Smooth muscle cell (in vitro differentiated cells): Measurements from ENCODE around the gene KCTD21. TPM values are rescaled to one million over a fixed set of nuclear protein-coding genes. Genes with fewer than 3 reads are reported as not detected.
"Not testable (repeated sequence)": the region's sequence is repeated elsewhere in the genome, so short reads cannot be mapped to it uniquely, and the experiment has no call there.

Experiments
- DNase-seq: peaks from one replicate; lab custom pipeline; 2025; ENCODE audit not compliant: unreplicated experiment; lab: John Stamatoyannopoulos, UW
- H2AFZ ChIP-seq: fragments of 200-600 bp; sonication (generic); 2 replicates; pipeline ENCODE4 v1.6.0; 2016; ENCODE audit warnings: antibody characterized with exemption, low read depth, mild to moderate bottlenecking
- H3F3A ChIP-seq: fragments of 200-600 bp; sonication (generic); 2 replicates; pipeline ENCODE4 v1.6.0; 2017; ENCODE audit warnings: antibody characterized with exemption, low read depth
- H3K27ac ChIP-seq: fragments of 200-600 bp; sonication (generic); 2 replicates; pipeline ENCODE4 v1.5.1; 2016; ENCODE audit warnings: low read depth, mild to moderate bottlenecking
- H3K27me3 ChIP-seq: fragments of 200-600 bp; sonication (generic); 2 replicates; pipeline ENCODE4 v1.6.1; 2016; ENCODE audit warnings: low read depth, mild to moderate bottlenecking
- H3K36me3 ChIP-seq: fragments of 200-600 bp; sonication (generic); 2 replicates; pipeline ENCODE4 v1.5.1; 2016; ENCODE audit warnings: low read depth
- H3K4me1 ChIP-seq: fragments of 200-600 bp; sonication (generic); 2 replicates; pipeline ENCODE4 v1.5.1; 2016; ENCODE audit warnings: low read depth
- H3K4me2 ChIP-seq: fragments of 200-600 bp; sonication (generic); 2 replicates; pipeline ENCODE4 v1.6.0; 2016; ENCODE audit warnings: mild to moderate bottlenecking
- H3K4me3 ChIP-seq: fragments of 200-600 bp; sonication (generic); 2 replicates; pipeline ENCODE4 v1.5.1; 2016; ENCODE audit warnings: mild to moderate bottlenecking
- H3K79me2 ChIP-seq: fragments of 200-600 bp; sonication (generic); 2 replicates; pipeline ENCODE4 v1.6.0; 2016; ENCODE audit warnings: low read depth, mild to moderate bottlenecking
- H3K9ac ChIP-seq: fragments of 200-600 bp; sonication (generic); 2 replicates; pipeline ENCODE4 v1.6.0; 2016; ENCODE audit warnings: low read depth
- H3K9me3 ChIP-seq: fragments of 200-600 bp; sonication (generic); replicated peaks from 2 replicates; pipeline ENCODE4 v1.5.1; 2016; ENCODE audit warnings: low read depth
- H4K20me1 ChIP-seq: fragments of 200-600 bp; sonication (generic); 2 replicates; pipeline ENCODE4 v1.6.0; 2016; ENCODE audit warnings: low read depth
- CTCF ChIP-seq: fragments of 200-600 bp; sonication (generic); IDR thresholded peaks from 2 replicates; pipeline ENCODE4 v1.5.1; 2017; ENCODE audit warnings: borderline replicate concordance, mild to moderate bottlenecking, antibody characterized with exemption; ENCODE audit not compliant: insufficient read depth, poor library complexity, severe bottlenecking
- WGBS: methylation state at CpG from one replicate; pipeline ENCODE4 v1.1.7; 2016; ENCODE audit warnings: low lambda C conversion rate; 5-methylcytosine and 5-hydroxymethylcytosine counted together
- polyA plus RNA-seq: library from polyadenylated mRNA; unstranded; fragments of >200 nt; fragmentation: Nextera tagmentation; extraction: Ambion mirVana; gene quantifications from 2 replicates; pipeline ENCODE4 v1.2.1, GENCODE V29; 2016
- total RNA-seq: library from RNA; depleted of rRNA; stranded (reverse); fragments of >200 nt; gene quantifications from 2 replicates; pipeline ENCODE4 v1.2.3, GENCODE V29; 2014

The KCTD21 gene
- total and polyA plus RNA-seq, 2 experiments from 2014 or later: 4.9 to 23.5 TPM

GRCh38 chr11:78180751-78181150, 7.7 kb downstream of the KCTD21 start:
- Histone ChIP-seq H3K79me2 (peaks cover 12% of the 10 kb centered on the region), H4K20me1 (no peaks in the 10 kb centered on the region), H3K27me3 (no peaks in the 10 kb centered on the region), H3K9ac (no peak overlapping the region), H3K4me2 (no peak overlapping the region), H3K27ac (no peak overlapping the region), H3K36me3 (no peaks in the 10 kb centered on the region), H3K9me3 (no peaks in the 10 kb centered on the region), H3F3A (no peaks in the 10 kb centered on the region), H3K4me1 (no peaks in the 10 kb centered on the region), H3K4me3 (no peak overlapping the region), H2AFZ (no peak overlapping the region)
- no peak for DNase-seq
- WGBS: 89% methylated on average over 4 of the region's 4 CpGs
- no peak for TF ChIP-seq CTCF

- no peaks in the 10 kb centered on the region for H3K9me3 ChIP-seq
- H3K9ac ChIP-seq: no peak overlapping the region
- no peak for TF ChIP-seq CTCF
- H3K4me1 ChIP-seq: no peaks in the 10 kb centered on the region
- peaks cover 7% of the 10 kb centered on the region for H3K79me2 ChIP-seq
- no peaks in the 10 kb centered on the region for H3K27me3 ChIP-seq
- H3K4me2 ChIP-seq: no peak overlapping the region
- no peak overlapping the region for H3K4me3 ChIP-seq
- no peaks in the 10 kb centered on the region for H3K36me3 ChIP-seq
- 76% methylated on average over 7 of the region's 7 CpGs for WGBS
- no peak overlapping the region for H2AFZ ChIP-seq
- no peak for DNase-seq
- H4K20me1 ChIP-seq: no peaks in the 10 kb centered on the region
- H3F3A ChIP-seq: no peaks in the 10 kb centered on the region
- H3K27ac ChIP-seq: no peak overlapping the region
These were observed 8.9 kb downstream of the KCTD21 start for GRCh38 chr11:78179459-78180071.

GRCh38 chr11:78177216-78177615, 11.2 kb downstream of the KCTD21 start:
- H3K79me2 ChIP-seq: no peaks in the 10 kb centered on the region
- H4K20me1 ChIP-seq: no peaks in the 10 kb centered on the region
- no peak overlapping the region for H3K4me2 ChIP-seq
- H3K4me3 ChIP-seq: no peak overlapping the region
- DNase-seq: no peak
- no peak overlapping the region for H3K9ac ChIP-seq
- no peaks in the 10 kb centered on the region for H3K27me3 ChIP-seq
- H3K36me3 ChIP-seq: no peaks in the 10 kb centered on the region
- no peak overlapping the region for H2AFZ ChIP-seq
- H3K27ac ChIP-seq: no peak overlapping the region
- over 99% methylated on average over 7 of the region's 7 CpGs for WGBS
- H3F3A ChIP-seq: no peaks in the 10 kb centered on the region
- no peaks in the 10 kb centered on the region for H3K9me3 ChIP-seq
- H3K4me1 ChIP-seq: no peaks in the 10 kb centered on the region
- no peak for TF ChIP-seq CTCF

- Histone ChIP-seq H3K79me2 (no peaks in the 10 kb centered on the region), H3K27me3 (no peaks in the 10 kb centered on the region), H3F3A (no peaks in the 10 kb centered on the region), H3K9ac (no peak overlapping the region), H3K27ac (no peak overlapping the region), H3K4me3 (no peak overlapping the region), H3K4me1 (no peaks in the 10 kb centered on the region), H2AFZ (no peak overlapping the region), H3K4me2 (no peak overlapping the region), H3K36me3 (no peaks in the 10 kb centered on the region), H3K9me3 (no peaks in the 10 kb centered on the region), H4K20me1 (no peaks in the 10 kb centered on the region)
- TF ChIP-seq CTCF: no peak
- WGBS: over 99% methylated on average over 10 of the region's 10 CpGs
- DNase-seq: no peak
These were observed 11.8 kb downstream of the KCTD21 start for GRCh38 chr11:78176605-78177141.

- not testable (repeated sequence) for DNase-seq, H3K79me2 ChIP-seq, H3F3A ChIP-seq, H3K27me3 ChIP-seq, H3K4me3 ChIP-seq, H3K9ac ChIP-seq, H4K20me1 ChIP-seq, H3K27ac ChIP-seq, H2AFZ ChIP-seq, H3K4me2 ChIP-seq, H3K9me3 ChIP-seq, H3K36me3 ChIP-seq, H3K4me1 ChIP-seq
- 97% methylated on average over 3 of the region's 3 CpGs for WGBS
These were observed 12.6 kb downstream of the KCTD21 start for GRCh38 chr11:78175862-78176261.
